Naive thymus-derived CD4-positive, alpha-beta T cell (primary cell): ENCODE results near the gene PSD. TPM values are rescaled to one million over a fixed set of nuclear protein-coding genes. Genes with fewer than 3 reads are reported as not detected.
A peak's percentile ranks its signal among the peaks of the same experiment; 100 is the strongest.

Experiments used
- ATAC-seq: fragments of 150-1000 bp; cut with Tn5 transposase; 2 replicates; pipeline ENCODE4 v1.10.0; 2021; ENCODE audit warnings: mild to moderate bottlenecking, moderate library complexity
- CTCF ChIA-PET: fragments of 350-600 bp; sonication (Branson Sonifier 250); formaldehyde crosslinking; loops from one replicate; lab custom pipeline; 2021; ENCODE audit warnings: antibody characterized with exemption; lab: Charles Lee
- POLR2A ChIA-PET: fragments of 350-600 bp; sonication (Branson Sonifier 250); formaldehyde crosslinking; loops from one replicate; lab custom pipeline; 2021; ENCODE audit warnings: antibody characterized with exemption, inconsistent platforms; lab: Charles Lee
- DNase-seq, 9 donors: peaks; one replicate each; pipeline versions ENCODE4 v3.0.0 to v3.0.0-alpha.2; 2020 to 2022; ENCODE audit warnings: mixed read lengths in 1 of 9
- H3K27ac ChIP-seq: one replicate; pipeline ENCODE4 v1.7.0; 2013; ENCODE audit warnings: mild to moderate bottlenecking, low read depth, low read length, moderate library complexity
- H3K27me3 ChIP-seq, 2 donors: one replicate each; pipeline ENCODE4 v1.7.0; 2013; ENCODE audit warnings: low read length in 2 of 2, mild to moderate bottlenecking in 2 of 2, moderate library complexity in 2 of 2; ENCODE audit not compliant: control insufficient read depth in 2 of 2, insufficient read depth in 2 of 2
- H3K36me3 ChIP-seq, 3 experiments: 1 replicate in 2 of 3; 2 replicates in 1 of 3; pipeline ENCODE4 v1.7.0; 2013; ENCODE audit warnings: low read length in 3 of 3, mild to moderate bottlenecking in 3 of 3, moderate library complexity in 1 of 3; ENCODE audit not compliant: insufficient read depth in 3 of 3, control insufficient read depth in 2 of 3
- H3K4me1 ChIP-seq, 2 donors: one replicate each; pipeline ENCODE4 v1.7.0; 2013; ENCODE audit warnings: low read length in 2 of 2, mild to moderate bottlenecking in 2 of 2, moderate library complexity in 1 of 2; ENCODE audit not compliant: control insufficient read depth in 2 of 2, insufficient read depth in 2 of 2
- H3K4me3 ChIP-seq: 2 replicates; pipeline ENCODE4 v1.7.0; 2013; ENCODE audit warnings: mild to moderate bottlenecking, low read length
- H3K9me3 ChIP-seq, 3 experiments: 1 replicate in 2 of 3; 2 replicates in 1 of 3; pipeline ENCODE4 v1.7.0; 2013; ENCODE audit warnings: low read length in 3 of 3; ENCODE audit not compliant: control insufficient read depth in 2 of 3
- H3K27ac Mint-ChIP-seq, 9 donors: one replicate each; pipeline ENCODE4 v1.8.0; 2020 to 2022; ENCODE audit warnings: mixed read lengths in 9 of 9, mild to moderate bottlenecking in 8 of 9, moderate library complexity in 5 of 9, inconsistent platforms in 2 of 9
- H3K27me3 Mint-ChIP-seq, 5 donors: one replicate each; pipeline ENCODE4 v1.8.0; 2021 to 2022; ENCODE audit warnings: mixed read lengths in 5 of 5, mild to moderate bottlenecking in 1 of 5
- H3K36me3 Mint-ChIP-seq, 5 donors: one replicate each; pipeline ENCODE4 v1.8.0; 2020 to 2022; ENCODE audit warnings: mixed read lengths in 5 of 5, mild to moderate bottlenecking in 3 of 5, inconsistent platforms in 1 of 5
- H3K4me1 Mint-ChIP-seq, 7 donors: one replicate each; pipeline ENCODE4 v1.8.0; 2020 to 2022; ENCODE audit warnings: mixed read lengths in 7 of 7, mild to moderate bottlenecking in 3 of 7, inconsistent platforms in 1 of 7
- H3K4me3 Mint-ChIP-seq, 10 donors: one replicate each; pipeline ENCODE4 v1.8.0; 2020 to 2022; ENCODE audit warnings: mild to moderate bottlenecking in 10 of 10, mixed read lengths in 10 of 10, moderate library complexity in 6 of 10, inconsistent platforms in 2 of 10
- H3K9me3 Mint-ChIP-seq, 11 donors: one replicate each; pipeline ENCODE4 v1.8.0; 2020 to 2022; ENCODE audit warnings: mixed read lengths in 11 of 11, mild to moderate bottlenecking in 4 of 11, inconsistent platforms in 1 of 11, moderate library complexity in 1 of 11
- intact Hi-C, 2 donors: fragments of 100-400 bp; cut with micrococcal nuclease; formaldehyde crosslinking; loops; one replicate each; pipeline ENCODE4 v1.15.1; 2023
- polyA plus RNA-seq, 2 donors: library from polyadenylated mRNA; unstranded; fragments of 300-500 nt; fragmentation: Illumina TruSeq; gene quantifications; one replicate each; pipeline ENCODE4 v1.2.3, GENCODE V29; 2021
- total RNA-seq, 6 experiments: library from RNA in 5 of 6; stranded (reverse) in 5 of 6; gene quantifications; 1 replicate in 5 of 6; 2 replicates in 1 of 6; pipeline ENCODE4 v1.2.3 and lab custom pipeline; 2021 to 2026

Gene PSD
- total and polyA plus RNA-seq, 7 experiments from 2014 or later, result 3.5 to 16.9 (median 8.2) TPM

GRCh38 chr10:102450124-102450373 is 31.5 kb upstream of the PSD start:
- Mint-ChIP-seq H3K27ac (peak overlapping the region; percentile 81 to 97 (median 95)), H3K4me3 (peak overlapping the region; percentile 89 to 97 (median 94)), H3K36me3 (peaks cover 0 to 9% (median 4%) of the 10 kb centered on the region in 5 donors), H3K4me1 (peaks cover 14 to 36% (median 27%) of the 10 kb centered on the region in 7 donors), H3K27me3 (no peaks in the 10 kb centered on the region), H3K9me3 (no peaks in the 10 kb centered on the region)
- DNase-seq (no peak), ATAC-seq (no peak)
- POLR2A ChIA-PET, result interaction anchor here (0.6 to 6.7 kb wide), 20 partner anchors 9 to 293 kb away, joined by 3 to 157 read pairs (median 6); partner anchors contain the start of genes ACTR1A, CUEDC2, FBXL15 and NFKB2
- H3K27me3 ChIP-seq, result no peaks in the 10 kb centered on the region
- peak overlapping the region; percentile 90 for H3K27ac ChIP-seq
- H3K36me3 ChIP-seq, result peaks cover 0 to 3% (median 0%) of the 10 kb centered on the region in 3 experiments
- CTCF ChIA-PET, result interaction anchor here (0.5 to 2.6 kb wide), 11 partner anchors 15 to 256 kb away, joined by 3 to 9 read pairs (median 4); partner anchors contain the start of genes CUEDC2 and FBXL15
- intact Hi-C loops, result loop anchor here (1.0 to 5.0 kb wide), 13 partner anchors 11 to 393 kb away; partner anchors contain the start of genes ACTR1A (in 2 of the 2), CUEDC2 (in 2 of the 2), ARMH3 (in 1 of the 2) and GBF1 (in 1 of the 2)
- H3K4me1 ChIP-seq, result peaks cover 12 to 14% of the 10 kb centered on the region in 2 donors
- H3K9me3 ChIP-seq, result no peaks in the 10 kb centered on the region
- H3K4me3 ChIP-seq, result peak overlapping the region; percentile 88

DNA sequence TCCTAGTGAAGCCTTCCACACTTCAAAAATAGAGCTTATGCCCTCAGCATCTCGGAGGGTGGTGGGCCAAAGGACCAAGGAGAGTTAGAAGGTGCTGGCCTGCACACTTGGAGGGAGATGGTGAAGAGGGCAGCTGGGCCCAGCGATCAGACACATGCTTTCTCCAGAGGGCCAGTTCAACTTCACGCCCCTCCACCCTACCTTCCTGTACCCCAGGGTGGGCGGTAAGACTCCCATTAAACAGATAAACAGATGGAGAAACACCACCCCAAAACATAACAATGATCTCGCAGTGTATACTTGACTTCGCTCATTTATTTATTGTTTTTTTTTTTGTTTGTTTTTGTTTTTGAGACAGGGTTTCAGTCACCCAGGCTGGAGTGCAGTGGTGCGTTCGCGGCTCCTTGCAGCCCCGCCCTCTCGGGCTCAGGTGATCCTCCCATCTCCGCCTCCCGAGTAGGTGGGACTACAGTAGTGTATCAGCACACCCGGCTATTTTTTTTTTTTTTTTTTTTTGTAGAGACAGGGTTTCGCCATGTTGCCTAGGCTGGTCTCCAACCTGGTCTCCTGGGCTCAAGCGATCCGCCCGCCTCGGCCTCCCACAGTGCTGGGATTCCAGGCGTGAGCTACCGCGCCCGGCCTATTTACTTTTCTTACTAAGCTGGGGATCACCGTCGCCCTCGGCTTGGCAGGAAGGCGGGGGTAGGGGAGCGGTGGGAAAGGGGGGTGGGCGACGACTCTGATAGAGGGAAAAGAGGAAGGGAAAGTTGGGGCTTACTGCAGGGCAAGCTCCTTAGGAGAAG is 30.9 kb upstream of the PSD start:
- Histone ChIP-seq H3K9me3 (no peaks in the 10 kb centered on the region), H3K27ac (peak overlapping the region; percentile 90), H3K4me3 (peak overlapping the region; percentile 88), H3K4me1 (peaks cover 12 to 14% of the 10 kb centered on the region in 2 donors), H3K27me3 (no peaks in the 10 kb centered on the region), H3K36me3 (peaks cover 0 to 3% (median 0%) of the 10 kb centered on the region in 3 experiments)
- ChIA-PET CTCF (interaction anchor here (0.5 to 2.6 kb wide), 10 partner anchors 15 to 255 kb away, joined by 3 to 9 read pairs (median 4); partner anchors contain the start of gene CUEDC2), POLR2A (interaction anchor here (0.6 to 6.7 kb wide), 16 partner anchors 8 to 294 kb away, joined by 3 to 157 read pairs (median 8); partner anchors contain the start of genes ACTR1A, CUEDC2, FBXL15 and NFKB2)
- H3K4me3 Mint-ChIP-seq, result peak overlapping the region; percentile 89 to 97 (median 94)
- peaks cover 0 to 12% (median 4%) of the 10 kb centered on the region in 5 donors for H3K36me3 Mint-ChIP-seq
- H3K4me1 Mint-ChIP-seq, result peaks cover 14 to 37% (median 27%) of the 10 kb centered on the region in 7 donors
- H3K9me3 Mint-ChIP-seq, result no peaks in the 10 kb centered on the region
- peak overlapping the region; percentile 81 to 97 (median 95) for H3K27ac Mint-ChIP-seq
- DNase-seq (peak; percentile 46 to 89 (median 81)), ATAC-seq (peak; percentile 76)
- intact Hi-C loops, result loop anchor here (1.0 to 5.0 kb wide), 13 partner anchors 12 to 392 kb away; partner anchors contain the start of genes ACTR1A (in 2 of the 2), CUEDC2 (in 2 of the 2), NOLC1 (in 2 of the 2) and ARMH3 (in 1 of the 2)
- no peaks in the 10 kb centered on the region for H3K27me3 Mint-ChIP-seq

- H3K4me1 Mint-ChIP-seq, result peaks cover 6 to 31% (median 9%) of the 10 kb centered on the region in 7 donors
- H3K27me3 Mint-ChIP-seq, result no peaks in the 10 kb centered on the region
- CTCF ChIA-PET, result no interaction called here
- H3K27ac ChIP-seq, result no peak overlapping the region
- no peak overlapping the region for H3K4me3 ChIP-seq
- no peak overlapping the region for H3K27ac Mint-ChIP-seq
- ATAC-seq (no peak), DNase-seq (no peak)
- H3K9me3 ChIP-seq, result no peaks in the 10 kb centered on the region
- intact Hi-C loops, result no loop called here
- no peaks in the 10 kb centered on the region for H3K9me3 Mint-ChIP-seq
- H3K4me3 Mint-ChIP-seq, result no peak overlapping the region
- no peaks in the 10 kb centered on the region for H3K36me3 ChIP-seq
- H3K36me3 Mint-ChIP-seq, result peaks cover 0 to 3% (median 0%) of the 10 kb centered on the region in 5 donors
- H3K4me1 ChIP-seq, result peaks cover 5 to 6% of the 10 kb centered on the region in 2 donors
- POLR2A ChIA-PET, result no interaction called here
- no peaks in the 10 kb centered on the region for H3K27me3 ChIP-seq
Observed at GRCh38 chr10:102444851-102445250, 26.3 kb upstream of the PSD start.

DNA sequence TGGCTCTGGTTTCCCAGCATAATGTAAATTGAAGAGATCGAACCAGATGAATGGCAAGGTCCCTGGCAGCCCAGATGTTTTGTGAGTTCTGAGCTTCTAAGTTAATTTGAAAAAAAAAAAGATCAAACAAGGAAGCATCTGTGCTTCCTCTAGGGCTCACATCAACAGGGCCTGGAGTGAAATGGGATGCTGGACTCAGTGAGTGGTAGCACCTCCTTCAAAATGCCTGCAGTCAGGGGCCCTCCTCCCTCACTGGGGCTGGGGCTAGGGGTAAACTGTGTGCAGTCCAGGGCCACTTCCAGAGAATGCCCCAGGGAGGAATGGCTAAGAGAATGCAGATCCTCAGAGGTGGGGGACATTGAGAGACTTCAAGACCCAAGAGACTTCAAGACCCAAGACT is 19.8 kb upstream of the PSD start:
- CTCF ChIA-PET, result no interaction called here
- Histone ChIP-seq H3K9me3 (no peaks in the 10 kb centered on the region), H3K4me3 (no peak overlapping the region), H3K27me3 (no peaks in the 10 kb centered on the region), H3K27ac (peak overlapping the region; percentile 22), H3K36me3 (no peaks in the 10 kb centered on the region), H3K4me1 (peaks cover 19 to 35% of the 10 kb centered on the region in 2 donors)
- intact Hi-C loops, result loop anchor here in 1 of 2 donors (10.0 kb wide), 1 partner anchor 624 kb away; the partner anchor contains the start of gene OGA
- POLR2A ChIA-PET, result no interaction called here
- ATAC-seq, result no peak
- Mint-ChIP-seq H3K9me3 (no peaks in the 10 kb centered on the region), H3K27me3 (no peaks in the 10 kb centered on the region), H3K4me1 (peaks cover 33 to 55% (median 46%) of the 10 kb centered on the region in 7 donors), H3K27ac (peak overlapping the region in 6 of 9 donors; percentile 5 to 95 (median 62)), H3K4me3 (peak overlapping the region in 5 of 10 donors; percentile 26 to 93 (median 82)), H3K36me3 (peaks cover 0 to 12% (median 0%) of the 10 kb centered on the region in 5 donors)
- no peak for DNase-seq

DNA sequence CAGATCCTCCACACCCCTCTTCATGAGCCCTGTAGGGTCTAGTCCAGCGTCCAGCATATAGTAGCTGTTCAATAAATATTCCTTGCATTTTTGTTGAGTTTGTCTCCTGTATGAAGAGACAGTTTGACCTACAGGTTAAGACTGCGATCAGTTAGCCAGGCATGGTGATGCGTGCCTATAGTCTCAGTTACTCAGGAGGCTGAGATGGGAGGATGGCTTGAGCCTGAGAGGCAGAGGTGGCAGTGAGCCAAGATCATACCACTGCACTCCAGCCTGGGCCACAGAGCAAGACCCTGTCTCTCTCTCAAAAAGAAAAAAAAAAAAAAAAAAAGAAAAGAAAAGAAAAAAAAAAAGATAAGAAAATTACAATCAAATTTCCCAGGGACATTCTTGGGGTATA is 18.9 kb upstream of the PSD start:
- Histone ChIP-seq H3K9me3 (no peaks in the 10 kb centered on the region), H3K27me3 (no peaks in the 10 kb centered on the region), H3K36me3 (no peaks in the 10 kb centered on the region), H3K27ac (no peak overlapping the region), H3K4me3 (no peak overlapping the region), H3K4me1 (peaks cover 19 to 41% of the 10 kb centered on the region in 2 donors)
- POLR2A ChIA-PET, result interaction anchor here (8.1 kb wide), 1 partner anchor 15 kb away, joined by 133 read pairs; the partner anchor contains the start of gene FBXL15
- Mint-ChIP-seq H3K36me3 (peaks cover 0 to 12% (median 0%) of the 10 kb centered on the region in 5 donors), H3K27me3 (no peaks in the 10 kb centered on the region), H3K9me3 (peaks cover 0 to 5% (median 0%) of the 10 kb centered on the region in 11 donors), H3K4me1 (peaks cover 41 to 64% (median 53%) of the 10 kb centered on the region in 7 donors), H3K27ac (peak overlapping the region in 8 of 9 donors; percentile 13 to 95 (median 77)), H3K4me3 (peak overlapping the region; percentile 72 to 94 (median 87))
- intact Hi-C loops, result loop anchor here in 1 of 2 donors (10.0 kb wide), 1 partner anchor 623 kb away; the partner anchor contains the start of gene OGA
- ATAC-seq (no peak), DNase-seq (no peak)
- CTCF ChIA-PET, result no interaction called here

DNA sequence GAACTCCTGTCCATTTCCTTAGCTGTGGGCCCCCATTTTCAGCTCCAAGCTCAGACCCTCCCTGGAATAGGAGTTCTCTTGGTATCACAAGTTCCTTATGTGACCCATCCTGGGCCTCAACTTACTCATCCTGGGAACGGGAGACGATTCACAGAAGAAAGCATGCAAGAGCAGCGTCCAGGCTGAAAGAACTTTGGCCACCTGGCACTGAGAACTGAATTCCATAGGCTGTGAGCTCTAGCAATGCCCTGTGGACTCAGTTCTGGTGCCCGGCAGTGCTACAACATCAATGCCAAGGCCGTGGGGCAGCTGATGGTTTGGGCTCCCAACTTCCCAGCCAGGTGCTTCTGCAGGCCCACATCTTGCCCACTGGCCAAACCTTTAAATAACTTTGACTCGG is 17.7 kb upstream of the PSD start:
- peaks cover 28 to 51% of the 10 kb centered on the region in 2 donors for H3K4me1 ChIP-seq
- peaks cover 44 to 72% (median 60%) of the 10 kb centered on the region in 7 donors for H3K4me1 Mint-ChIP-seq
- intact Hi-C loops, result loop anchor here in 1 of 2 donors (10.0 kb wide), 1 partner anchor 622 kb away; the partner anchor contains the start of gene OGA

More for the DNA sequence above, 17.7 kb upstream of the PSD start:
- no peaks in the 10 kb centered on the region for H3K36me3 ChIP-seq
- ChIA-PET POLR2A (interaction anchor here (0.6 to 8.1 kb wide), 9 partner anchors 10 to 384 kb away, joined by 3 to 157 read pairs (median 3); partner anchors contain the start of genes C10orf95, FBXL15 and NFKB2), CTCF (interaction anchor here (0.8 to 1.2 kb wide), 2 partner anchors 16 to 39 kb away, joined by 3 to 4 read pairs; partner anchors contain the start of gene FBXL15)
- peak overlapping the region; percentile 72 for H3K4me3 ChIP-seq
- Mint-ChIP-seq H3K27ac (peak overlapping the region; percentile 78 to 96 (median 91)), H3K4me3 (peak overlapping the region; percentile 74 to 95 (median 90)), H3K36me3 (peaks cover 0 to 12% (median 0%) of the 10 kb centered on the region in 5 donors), H3K27me3 (no peaks in the 10 kb centered on the region), H3K9me3 (peaks cover 0 to 6% (median 0%) of the 10 kb centered on the region in 11 donors)
- H3K9me3 ChIP-seq, result no peaks in the 10 kb centered on the region
- H3K27ac ChIP-seq, result peak overlapping the region; percentile 80
- H3K27me3 ChIP-seq, result no peaks in the 10 kb centered on the region
- ATAC-seq, result no peak
- no peak for DNase-seq
